H1 (cell line): ENCODE data around the gene CDH2. TPM values are rescaled to one million over a fixed set of nuclear protein-coding genes. Genes with fewer than 3 reads are reported as not detected.

ENCODE experiments used
- KDM1A ChIP-seq: fragments of 200-600, 300-600 bp; sonication (generic); IDR thresholded peaks from 2 replicates; pipeline ENCODE4 v1.7.1; 2016; ENCODE audit warnings: mild to moderate bottlenecking, low read length, borderline replicate concordance
- polyA plus RNA-seq, 7 experiments: library from polyadenylated mRNA; depleted of rRNA in 3 of 7; stranded (reverse) in 5 of 7; unstranded in 2 of 7; fragments of >200 nt in 5 of 7; fragments of 200-250 nt in 2 of 7; gene quantifications; 1 replicate in 5 of 7; 2 replicates in 1 of 7; 4 replicates in 1 of 7; pipeline versions ENCODE4 v1.2.1 to v1.2.3, GENCODE V29; 2011 to 2013; ENCODE audit warnings: missing spikeins in 2 of 7, mixed read lengths in 2 of 7
- total RNA-seq: library from RNA; stranded (reverse); fragmentation: NEBNext Ultra II Directional; extraction: Animal tissue kit (Norgen Biotek cat#: 25700); gene quantifications from 2 replicates; pipeline ENCODE4 v1.2.1, GENCODE V29; 2021
- TF ChIP-seq, protein P1 (sequence below): IDR thresholded peaks from 2 replicates; pipeline ENCODE4 v1.6.1; 2011; ENCODE audit warnings: low read length, improper control_type of control experiment

Gene CDH2
- total and polyA plus RNA-seq, 2 of the 8 experiments (the other 6 are each of a cell fraction or from before 2014, with no cell fraction given), result 15.0 to 56.5 TPM

DNA sequence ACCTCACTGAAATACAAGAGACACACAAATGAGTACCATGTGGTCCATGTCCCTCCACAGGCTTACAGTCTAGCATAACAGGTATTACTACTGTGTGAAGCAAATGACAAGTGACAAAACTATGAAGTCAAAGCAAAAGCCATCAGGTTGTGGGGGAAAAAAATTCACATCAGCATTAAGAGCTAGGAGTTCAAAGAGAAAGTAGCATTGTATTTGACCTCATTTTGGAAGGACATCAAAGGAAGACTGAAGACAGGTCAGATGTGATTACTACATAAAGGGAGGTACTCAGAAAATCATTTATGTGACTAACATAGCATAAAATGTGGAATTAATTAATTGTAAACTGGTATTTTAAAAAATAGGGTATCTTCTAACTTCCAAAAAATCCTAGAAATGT lies 224.2 kb downstream of the CDH2 start (continued):
- TF ChIP-seq, protein P1, sequence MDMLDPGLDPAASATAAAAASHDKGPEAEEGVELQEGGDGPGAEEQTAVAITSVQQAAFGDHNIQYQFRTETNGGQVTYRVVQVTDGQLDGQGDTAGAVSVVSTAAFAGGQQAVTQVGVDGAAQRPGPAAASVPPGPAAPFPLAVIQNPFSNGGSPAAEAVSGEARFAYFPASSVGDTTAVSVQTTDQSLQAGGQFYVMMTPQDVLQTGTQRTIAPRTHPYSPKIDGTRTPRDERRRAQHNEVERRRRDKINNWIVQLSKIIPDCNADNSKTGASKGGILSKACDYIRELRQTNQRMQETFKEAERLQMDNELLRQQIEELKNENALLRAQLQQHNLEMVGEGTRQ, result no peak
- no peak for TF ChIP-seq KDM1A
